SK-N-SH treated with all-trans-retinoic acid at 6 μM for 48 hours (cell line): ENCODE results near the gene JARID2.

Experiments
- ATAC-seq: fragments of 200-7000 bp; cut with Tn5 transposase; 3 replicates; pipeline ENCODE4 v1.9.1; 2020; ENCODE audit warnings: mild to moderate bottlenecking, moderate library complexity
- ARNTL ChIP-seq: fragments of 450-650 bp; formaldehyde crosslinking; IDR thresholded peaks from 2 replicates; pipeline ENCODE4 v1.5.0; 2020; ENCODE audit warnings: low read depth, mild to moderate bottlenecking, moderate library complexity, borderline replicate concordance
- BACH2 ChIP-seq: fragments of 250-450 bp; sonication (Bioruptor Pico); IDR thresholded peaks from 2 replicates; pipeline ENCODE4 v1.9.0; 2021; ENCODE audit warnings: mild to moderate bottlenecking, borderline replicate concordance
- CREB5 ChIP-seq: fragments of 250-450 bp; sonication (Bioruptor Pico); IDR thresholded peaks from 2 replicates; pipeline ENCODE4 v1.5.1; 2020; ENCODE audit warnings: low read depth, mild to moderate bottlenecking, moderate library complexity
- CSDC2 ChIP-seq: fragments of 250-450 bp; sonication (Bioruptor Pico); IDR thresholded peaks from 2 replicates; pipeline ENCODE4 v1.5.0; 2020; ENCODE audit warnings: mild to moderate bottlenecking, moderate library complexity
- ESRRG ChIP-seq: fragments of 250-450 bp; sonication (Bioruptor Pico); IDR thresholded peaks from 2 replicates; pipeline ENCODE4 v1.6.1; 2021; ENCODE audit warnings: mild to moderate bottlenecking
- GLIS3 ChIP-seq: fragments of 250-450 bp; sonication (Bioruptor Pico); IDR thresholded peaks from 2 replicates; pipeline ENCODE4 v1.5.0; 2020; ENCODE audit warnings: mild to moderate bottlenecking, moderate library complexity
- ISL1 ChIP-seq: fragments of 250-450 bp; sonication (Bioruptor Pico); IDR thresholded peaks from 2 replicates; pipeline ENCODE4 v2.1.2; 2022; ENCODE audit warnings: mild to moderate bottlenecking, moderate library complexity
- OSR1 ChIP-seq: fragments of 250-450 bp; sonication (Bioruptor Pico); IDR thresholded peaks from 2 replicates; pipeline ENCODE4 v1.8.0; 2022; ENCODE audit warnings: moderate library complexity, mild to moderate bottlenecking, inconsistent platforms
- PATZ1 ChIP-seq: fragments of 250-450 bp; sonication (Bioruptor Pico); IDR thresholded peaks from 2 replicates; pipeline ENCODE4 v1.8.0; 2020; ENCODE audit warnings: mild to moderate bottlenecking, moderate library complexity, borderline replicate concordance
- PPARA ChIP-seq: fragments of 250-450 bp; sonication (Bioruptor Pico); IDR thresholded peaks from 2 replicates; pipeline ENCODE4 v1.5.0; 2020; ENCODE audit warnings: mild to moderate bottlenecking, borderline replicate concordance
- RARB ChIP-seq: fragments of 250-450 bp; sonication (Bioruptor Pico); IDR thresholded peaks from 2 replicates; pipeline ENCODE4 v1.8.0; 2021; ENCODE audit warnings: mild to moderate bottlenecking, moderate library complexity
- SNAI2 ChIP-seq: fragments of 250-450 bp; sonication (Bioruptor Pico); IDR thresholded peaks from 2 replicates; pipeline ENCODE4 v1.5.0; 2020; ENCODE audit warnings: mild to moderate bottlenecking, moderate library complexity
- TCF4 ChIP-seq: fragments of 250-450 bp; sonication (Bioruptor Pico); IDR thresholded peaks from 2 replicates; pipeline ENCODE4 v1.8.0; 2021; ENCODE audit warnings: mild to moderate bottlenecking, moderate library complexity, borderline replicate concordance
- TOX ChIP-seq: fragments of 250-450 bp; sonication (Bioruptor Pico); IDR thresholded peaks from 2 replicates; pipeline ENCODE4 v1.8.0; 2021; ENCODE audit warnings: mild to moderate bottlenecking, moderate library complexity, borderline replicate concordance
- TSHZ2 ChIP-seq: fragments of 250-450 bp; sonication (Bioruptor Pico); IDR thresholded peaks from 2 replicates; pipeline ENCODE4 v1.5.0; 2020; ENCODE audit warnings: mild to moderate bottlenecking, moderate library complexity
- ZC3H10 ChIP-seq: fragments of 250-450 bp; sonication (Bioruptor Pico); IDR thresholded peaks from 2 replicates; pipeline ENCODE4 v1.5.1; 2021; ENCODE audit warnings: mild to moderate bottlenecking, moderate library complexity
- ZFP3 ChIP-seq: fragments of 250-450 bp; sonication (Bioruptor Pico); IDR thresholded peaks from 2 replicates; pipeline ENCODE4 v1.5.0; 2020; ENCODE audit warnings: mild to moderate bottlenecking, moderate library complexity
- ZFP30 ChIP-seq: fragments of 450-650 bp; formaldehyde crosslinking; IDR thresholded peaks from 2 replicates; pipeline ENCODE4 v1.5.0; 2022; ENCODE audit warnings: mild to moderate bottlenecking, moderate library complexity
- TF ChIP-seq, protein P1 (sequence below): fragments of 250-450 bp; sonication (Bioruptor Pico); IDR thresholded peaks from 2 replicates; pipeline ENCODE4 v1.5.1; 2021; ENCODE audit warnings: mild to moderate bottlenecking, moderate library complexity
- TF ChIP-seq, protein P2 (sequence below): fragments of 250-450 bp; sonication (Bioruptor Pico); IDR thresholded peaks from 2 replicates; pipeline ENCODE4 v1.8.0; 2021; ENCODE audit warnings: low read depth, mild to moderate bottlenecking, moderate library complexity, borderline replicate concordance

The JARID2 gene

GRCh38 chr6:15352220-15352619 lies 106.4 kb downstream of the JARID2 start:
- no peak for ATAC-seq
- TF ChIP-seq ZFP3 (no peak), GLIS3 (CRISPR knock-in tag) (no peak), OSR1 (no peak), CSDC2 (CRISPR knock-in tag) (no peak), SNAI2 (CRISPR knock-in tag) (no peak), RARB (CRISPR knock-in tag) (no peak), PPARA (CRISPR knock-in tag) (no peak), ARNTL (no peak), PATZ1 (CRISPR knock-in tag) (no peak), BACH2 (CRISPR knock-in tag) (no peak), ESRRG (CRISPR knock-in tag) (no peak), CREB5 (no peak)
- TF ChIP-seq, protein P1, sequence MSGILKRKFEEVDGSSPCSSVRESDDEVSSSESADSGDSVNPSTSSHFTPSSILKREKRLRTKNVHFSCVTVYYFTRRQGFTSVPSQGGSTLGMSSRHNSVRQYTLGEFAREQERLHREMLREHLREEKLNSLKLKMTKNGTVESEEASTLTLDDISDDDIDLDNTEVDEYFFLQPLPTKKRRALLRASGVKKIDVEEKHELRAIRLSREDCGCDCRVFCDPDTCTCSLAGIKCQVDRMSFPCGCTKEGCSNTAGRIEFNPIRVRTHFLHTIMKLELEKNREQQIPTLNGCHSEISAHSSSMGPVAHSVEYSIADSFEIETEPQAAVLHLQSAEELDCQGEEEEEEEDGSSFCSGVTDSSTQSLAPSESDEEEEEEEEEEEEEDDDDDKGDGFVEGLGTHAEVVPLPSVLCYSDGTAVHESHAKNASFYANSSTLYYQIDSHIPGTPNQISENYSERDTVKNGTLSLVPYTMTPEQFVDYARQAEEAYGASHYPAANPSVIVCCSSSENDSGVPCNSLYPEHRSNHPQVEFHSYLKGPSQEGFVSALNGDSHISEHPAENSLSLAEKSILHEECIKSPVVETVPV (CRISPR knock-in tag), result no peak

DNA sequence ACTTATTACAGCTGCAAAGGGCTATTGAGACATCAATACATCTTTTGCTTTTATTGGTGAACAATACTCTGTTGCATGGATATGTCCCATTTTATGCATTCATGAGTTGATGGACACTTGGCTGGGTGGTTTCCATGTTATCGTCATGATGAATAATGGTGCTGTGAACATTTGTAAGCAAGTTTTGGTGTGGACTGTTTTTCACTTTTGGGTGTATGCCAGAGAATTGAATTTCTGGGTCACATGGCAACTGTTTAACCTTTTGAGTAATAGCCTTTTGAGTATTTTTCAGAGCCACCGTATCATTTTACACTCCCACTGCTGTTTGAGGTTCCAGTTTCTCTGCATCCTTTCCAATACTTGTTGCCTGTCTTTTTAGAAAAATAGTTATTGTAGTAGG lies 107.0 kb downstream of the JARID2 start:
- TF ChIP-seq PPARA (CRISPR knock-in tag) (no peak), ZFP30 (CRISPR knock-in tag) (no peak), PATZ1 (CRISPR knock-in tag) (no peak), ISL1 (CRISPR knock-in tag) (no peak), ESRRG (CRISPR knock-in tag) (no peak), CREB5 (no peak), ARNTL (no peak), BACH2 (CRISPR knock-in tag) (no peak), TCF4 (no peak), ZFP3 (no peak)
- TF ChIP-seq, protein P2, sequence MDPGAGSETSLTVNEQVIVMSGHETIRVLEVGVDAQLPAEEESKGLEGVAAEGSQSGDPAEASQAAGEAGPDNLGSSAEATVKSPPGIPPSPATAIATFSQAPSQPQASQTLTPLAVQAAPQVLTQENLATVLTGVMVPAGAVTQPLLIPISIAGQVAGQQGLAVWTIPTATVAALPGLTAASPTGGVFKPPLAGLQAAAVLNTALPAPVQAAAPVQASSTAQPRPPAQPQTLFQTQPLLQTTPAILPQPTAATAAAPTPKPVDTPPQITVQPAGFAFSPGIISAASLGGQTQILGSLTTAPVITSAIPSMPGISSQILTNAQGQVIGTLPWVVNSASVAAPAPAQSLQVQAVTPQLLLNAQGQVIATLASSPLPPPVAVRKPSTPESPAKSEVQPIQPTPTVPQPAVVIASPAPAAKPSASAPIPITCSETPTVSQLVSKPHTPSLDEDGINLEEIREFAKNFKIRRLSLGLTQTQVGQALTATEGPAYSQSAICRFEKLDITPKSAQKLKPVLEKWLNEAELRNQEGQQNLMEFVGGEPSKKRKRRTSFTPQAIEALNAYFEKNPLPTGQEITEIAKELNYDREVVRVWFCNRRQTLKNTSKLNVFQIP, result no peak
- TF ChIP-seq, all 23 proteins: peak for 0
- no peak for ATAC-seq

- peak; percentile 44; the same call in 2 of the 3 replicates for ATAC-seq
- no peak for TF ChIP-seq GLIS3 (CRISPR knock-in tag)
Observed at GRCh38 chr6:15355683-15356099, 109.8 kb downstream of the JARID2 start.

DNA sequence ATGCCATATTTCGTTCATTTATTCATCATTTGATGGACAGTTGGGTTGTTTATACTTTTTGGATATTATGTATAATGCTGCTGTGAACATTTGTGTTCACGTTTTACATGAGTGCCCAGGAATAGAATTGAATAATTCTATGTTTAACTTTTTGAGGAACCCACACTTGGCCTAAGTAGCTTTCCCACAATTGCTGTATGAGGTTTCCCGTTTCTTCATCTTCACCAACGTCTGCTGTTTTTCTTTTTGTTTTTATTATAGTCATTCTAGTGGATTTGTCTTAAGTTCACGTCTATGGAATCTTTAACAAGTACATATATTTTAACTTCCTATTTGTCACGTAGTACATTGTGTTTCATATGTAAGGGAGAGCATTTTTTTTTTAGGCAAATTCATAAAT lies 110.3 kb downstream of the JARID2 start:
- ATAC-seq, result no peak
- no peak for TF ChIP-seq ISL1 (CRISPR knock-in tag)
- no peak for TF ChIP-seq TSHZ2 (CRISPR knock-in tag)
- no peak for TF ChIP-seq TCF4
- TF ChIP-seq RARB (CRISPR knock-in tag), result no peak
- TF ChIP-seq GLIS3 (CRISPR knock-in tag), result no peak
- TF ChIP-seq PATZ1 (CRISPR knock-in tag), result no peak
- no peak for TF ChIP-seq TOX (CRISPR knock-in tag)
- TF ChIP-seq ZFP30 (CRISPR knock-in tag), result no peak
- no peak for TF ChIP-seq ZC3H10 (CRISPR knock-in tag)
- TF ChIP-seq OSR1, result no peak
